GM12878 (cell line): ENCODE measurements around the gene KIF2A. TPM values are rescaled to one million over a fixed set of nuclear protein-coding genes. Genes with fewer than 3 reads are reported as not detected.

Experiments
- ATAC-seq: fragments of 200-7000 bp; cut with Tn5 transposase; 3 replicates; pipeline ENCODE4 v1.9.1; 2020; ENCODE audit warnings: mild to moderate bottlenecking, moderate library complexity
- BruUV-seq: library from RNA; stranded (reverse); fragments of 400-500 nt; replicated peaks from 2 replicates; lab custom pipeline; 2021; lab: Mats Ljungman, UMichigan
- CTCF ChIA-PET: fragments of 300-600 bp; sonication (Branson Sonifier 250); formaldehyde crosslinking; extraction: SDS; loops from one replicate; lab custom pipeline; 2021; ENCODE audit warnings: inconsistent platforms; lab: Yijun Ruan, JAX
- POLR2A ChIA-PET: fragments of 350-600 bp; formaldehyde crosslinking; extraction: SDS; loops from one replicate; lab custom pipeline; 2021; ENCODE audit warnings: inconsistent platforms; lab: Charles Lee
- RAD21 ChIA-PET: fragments of 300-600 bp; sonication (Branson Sonifier 250); formaldehyde crosslinking; loops from one replicate; lab custom pipeline; 2023; ENCODE audit warnings: antibody characterized with exemption; ENCODE audit not compliant: unreplicated experiment; lab: Charles Lee
- SMC1A ChIA-PET: fragments of 300-600 bp; sonication (Branson Sonifier 250); formaldehyde crosslinking; loops from one replicate; lab custom pipeline; 2023; ENCODE audit not compliant: unreplicated experiment, uncharacterized antibody; lab: Charles Lee
- DNase-seq: peaks from one replicate; pipeline ENCODE4 v3.0.0-alpha.2; 2011; ENCODE audit warnings: low read depth, low spot score
- FAIRE-seq: peaks from 3 replicates; lab custom pipeline; 2011; peaks lifted over from hg19 to GRCh38; lab: Jason Lieb, UNC
- H2AFZ ChIP-seq: 2 replicates; pipeline ENCODE4 v1.6.0; 2011; ENCODE audit warnings: low read depth, low read length, control low read depth; ENCODE audit not compliant: control insufficient read depth
- H3K27ac ChIP-seq: 2 replicates; pipeline ENCODE4 v1.5.1; 2011; ENCODE audit warnings: control low read depth; ENCODE audit not compliant: control insufficient read depth, insufficient read depth
- H3K27me3 ChIP-seq, 2 experiments: replicated peaks in 1 of 2; 2 replicates each; pipeline versions ENCODE4 v1.6.0 to v1.6.1; 2011; ENCODE audit warnings: low read length in 1 of 2; ENCODE audit not compliant: control insufficient read depth in 2 of 2, insufficient read depth in 2 of 2
- H3K36me3 ChIP-seq, 2 experiments: 2 replicates each; pipeline ENCODE4 v1.5.1; 2011; ENCODE audit warnings: low read length in 1 of 2; ENCODE audit not compliant: control insufficient read depth in 2 of 2, insufficient read depth in 2 of 2
- H3K4me1 ChIP-seq: 2 replicates; pipeline ENCODE4 v1.6.1; 2011; ENCODE audit warnings: mild to moderate bottlenecking, low read length, moderate library complexity, mixed read lengths; ENCODE audit not compliant: control insufficient read depth, insufficient read depth
- H3K4me2 ChIP-seq: 2 replicates; pipeline ENCODE4 v1.6.0; 2011; ENCODE audit warnings: control low read depth; ENCODE audit not compliant: control insufficient read depth, insufficient read depth
- H3K4me3 ChIP-seq: fragments of 200-600 bp; sonication (generic); 2 replicates; pipeline ENCODE4 v1.5.1; 2016
- H3K79me2 ChIP-seq: 2 replicates; pipeline ENCODE4 v1.6.0; 2011; ENCODE audit warnings: low read length; ENCODE audit not compliant: control insufficient read depth, insufficient read depth
- H3K9ac ChIP-seq: 2 replicates; pipeline ENCODE4 v1.8.0; 2011; ENCODE audit warnings: low read length, control low read depth, mixed read lengths; ENCODE audit not compliant: control insufficient read depth, insufficient read depth
- H3K9me3 ChIP-seq: replicated peaks from 3 replicates; pipeline ENCODE4 v1.5.1; 2011; ENCODE audit warnings: mild to moderate bottlenecking, low read length; ENCODE audit not compliant: control insufficient read depth, insufficient read depth
- H4K20me1 ChIP-seq: 2 replicates; pipeline ENCODE4 v1.6.0; 2011; ENCODE audit not compliant: control insufficient read depth, insufficient read depth
- BCLAF1 ChIP-seq: fragments of 450-650 bp; IDR thresholded peaks from 2 replicates; pipeline ENCODE4 v1.6.1; 2017; ENCODE audit warnings: antibody characterized with exemption, mild to moderate bottlenecking, moderate library complexity
- EP300 ChIP-seq, 2 experiments: fragments of 150-350 bp in 1 of 2; IDR thresholded peaks; 2 replicates each; pipeline ENCODE4 v1.6.1; 2011 to 2012; ENCODE audit warnings: low read depth in 2 of 2, low read length in 2 of 2, borderline replicate concordance in 1 of 2, improper control_type of control experiment in 1 of 2, inconsistent platforms in 1 of 2; ENCODE audit not compliant: control insufficient read depth in 1 of 2
- ETV6 ChIP-seq, 2 experiments: fragments of 450-650 bp in 1 of 2; IDR thresholded peaks in 1 of 2; conservative IDR thresholded peaks in 1 of 2; 2 replicates each; pipeline ENCODE4 v1.6.1; 2014; ENCODE audit warnings: antibody characterized with exemption in 1 of 2, borderline replicate concordance in 1 of 2, low read depth in 1 of 2, mild to moderate bottlenecking in 1 of 2, moderate library complexity in 1 of 2
- KDM1A ChIP-seq: fragments of 200-600 bp; sonication (generic); IDR thresholded peaks from 2 replicates; pipeline ENCODE4 v1.6.1; 2016; ENCODE audit warnings: borderline replicate concordance
- PAX5 ChIP-seq: IDR thresholded peaks from 2 replicates; pipeline ENCODE4 v1.6.1; 2011; ENCODE audit warnings: low read depth, low read length, borderline replicate concordance
- RCOR1 ChIP-seq: conservative IDR thresholded peaks from 2 replicates; pipeline ENCODE4 v1.6.1; 2012; ENCODE audit warnings: low read depth, low read length, improper control_type of control experiment
- TARDBP ChIP-seq: IDR thresholded peaks from 2 replicates; pipeline ENCODE4 v1.6.1; 2016; ENCODE audit warnings: borderline replicate concordance
- ZBTB40 ChIP-seq: fragments of 450-650 bp; IDR thresholded peaks from 2 replicates; pipeline ENCODE4 v1.6.1; 2016; ENCODE audit warnings: mild to moderate bottlenecking, moderate library complexity, borderline replicate concordance
- ZNF622 ChIP-seq: fragments of 450-650 bp; IDR thresholded peaks from 2 replicates; pipeline ENCODE4 v1.6.1; 2017; ENCODE audit warnings: mild to moderate bottlenecking, inconsistent platforms
- ZNF687 ChIP-seq: fragments of 450-650 bp; IDR thresholded peaks from 2 replicates; pipeline ENCODE4 v1.6.1; 2017; ENCODE audit warnings: mild to moderate bottlenecking, moderate library complexity
- WGBS: methylation state at CpG from one replicate; pipeline ENCODE4 v1.1.6; 2016; ENCODE audit warnings: low lambda C conversion rate; ENCODE audit not compliant: insufficient replicate concordance, insufficient coverage; ENCODE audit errors: missing lambda C conversion rate; 5-methylcytosine and 5-hydroxymethylcytosine counted together
- in situ Hi-C: fragments of 300-500 bp; cut with MboI; formaldehyde crosslinking; loops from 9 replicates; pipeline ENCODE4 v1.14.3; 2018; ENCODE audit warnings: mixed read lengths
- intact Hi-C: fragments of 100-400 bp; cut with micrococcal nuclease; formaldehyde crosslinking; loops from one replicate; pipeline ENCODE4 v1.14.2; 2022; ENCODE audit not compliant: unreplicated experiment
- polyA plus RNA-seq, 11 experiments: library from polyadenylated mRNA; depleted of rRNA in 4 of 11; unstranded in 6 of 11; stranded (reverse) in 5 of 11; fragments of >200 nt; fragmentation: Nextera tagmentation in 4 of 11; fragmentation: Illumina TruSeq in 1 of 11; extraction: Ambion mirVana in 4 of 11; extraction: Trizol in 1 of 11; gene quantifications; 1 replicate in 1 of 11; 2 replicates in 10 of 11; pipeline versions ENCODE4 v1.2.1 to v1.2.3, GENCODE V29; 2011 to 2016; ENCODE audit warnings: inconsistent platforms in 2 of 11, missing spikeins in 2 of 11, low read depth in 1 of 11
- total RNA-seq, 4 experiments: library from RNA; depleted of rRNA in 3 of 4; stranded (reverse); fragments of >200 nt in 3 of 4; fragmentation: Illumina TruSeq in 1 of 4; extraction: Trizol in 1 of 4; gene quantifications; 2 replicates each; pipeline versions ENCODE4 v1.2.1 to v1.2.3, GENCODE V29; 2013 to 2021

KIF2A gene
- total and polyA plus RNA-seq, 10 of the 15 experiments (the other 5 are each of a cell fraction or from before 2014, with no cell fraction given), result 35.9 to 124 (median 80.1) TPM

GRCh38 chr5:62376064-62376463 lies 70.1 kb downstream of the KIF2A start:
- CTCF ChIA-PET, result interaction anchor here (0.7 kb wide), 1 partner anchor 19 kb away, joined by 3 read pairs; no protein-coding TSS in a partner anchor
- ATAC-seq (no peak), DNase-seq (no peak), FAIRE-seq (no peak)
- no peak overlapping the region for H3K27ac ChIP-seq
- in situ Hi-C loops (no loop called here), intact Hi-C loops (no loop called here)
- no peak overlapping the region for H3K9ac ChIP-seq
- H3K27me3 ChIP-seq, result no peaks in the 10 kb centered on the region
- SMC1A ChIA-PET, result interaction anchor here (1.5 kb wide), 1 partner anchor 12 kb away, joined by 3 read pairs; no protein-coding TSS in a partner anchor
- no peaks in the 10 kb centered on the region for H3K79me2 ChIP-seq
- 100% methylated on average over 3 of the region's 3 CpGs for WGBS
- H2AFZ ChIP-seq, result no peak overlapping the region
- no peaks in the 10 kb centered on the region for H4K20me1 ChIP-seq
- BruUV-seq, result no TSS peak
- H3K4me1 ChIP-seq, result no peaks in the 10 kb centered on the region
- no peaks in the 10 kb centered on the region for H3K9me3 ChIP-seq
- no peak for TF ChIP-seq ETV6 (conservative IDR thresholded peaks at IDR 0.05 in 1 of 2, IDR thresholded peaks at IDR 0.05 in 1 of 2; ENCODE audit: borderline replicate concordance in 1 of 2, low read depth in 1 of 2)
- TF ChIP-seq KDM1A, result no peak
- no peak for TF ChIP-seq ZNF622
- TF ChIP-seq ZNF687, result no peak
- TF ChIP-seq RCOR1, result no peak
- TF ChIP-seq BCLAF1, result no peak
- no peak for TF ChIP-seq TARDBP
- TF ChIP-seq ZBTB40, result no peak
- no peak for TF ChIP-seq EP300 (IDR thresholded peaks at IDR 0.05; ENCODE audit: borderline replicate concordance in 1 of 2, control insufficient read depth in 1 of 2, low read depth in 2 of 2, low read length in 2 of 2)
- no peak for TF ChIP-seq PAX5
- RAD21 ChIA-PET, result no interaction called here
- peaks cover 8 to 33% of the 10 kb centered on the region in 2 experiments for H3K36me3 ChIP-seq
- POLR2A ChIA-PET, result interaction anchor here (1.5 kb wide), 1 partner anchor 10 kb away, joined by 3 read pairs; no protein-coding TSS in a partner anchor
- H3K4me2 ChIP-seq, result no peak overlapping the region
- H3K4me3 ChIP-seq, result no peak overlapping the region
